ENCODE results near the gene PRKCE. TPM values are rescaled to one million over a fixed set of nuclear protein-coding genes. Genes with fewer than 3 reads are reported as not detected.

The PRKCE gene
- total and polyA plus RNA-seq, 2 of the 8 experiments (the other 6 are each of a cell fraction or from before 2014, with no cell fraction given): 0.54 to 2.1 TPM

- Histone ChIP-seq H2BK12ac (ENCODE audit: low read depth, low read length) (no peak overlapping the region), H3K9me3 (ENCODE audit: insufficient read depth in 2 of 2, low read depth in 1 of 2, low read length in 1 of 2) (no peaks in the 10 kb centered on the region), H3K27me3 (replicated peaks in 1 of 4; ENCODE audit: control insufficient read depth in 3 of 4, extremely low read depth in 1 of 4, insufficient read depth in 3 of 4, low read length in 3 of 4) (no peaks in the 10 kb centered on the region), H3K4me2 (ENCODE audit: insufficient read depth in 1 of 2, low read depth in 2 of 2, low read length in 2 of 2) (no peak overlapping the region), H3K18ac (ENCODE audit: extremely low read depth, low read length) (no peak overlapping the region), H3K23me2 (ENCODE audit: low read depth, low read length) (no peaks in the 10 kb centered on the region), H3K4ac (replicated peaks; ENCODE audit: insufficient read length, low read depth, low read length) (no peak overlapping the region), H3K4me1 (replicated peaks in 1 of 4; ENCODE audit: control insufficient read depth in 3 of 4, insufficient read depth in 4 of 4, low read length in 3 of 4) (no peaks in the 10 kb centered on the region; a peak in 1 of 7 replicates), H3K14ac (ENCODE audit: insufficient read length) (no peak overlapping the region), H4K20me1 (replicated peaks in 1 of 2; ENCODE audit: control insufficient read depth in 1 of 2, insufficient read depth in 2 of 2, low read length in 2 of 2) (no peaks in the 10 kb centered on the region), H3K36me3 (ENCODE audit: control insufficient read depth in 2 of 4, insufficient read depth in 4 of 4, low read length in 3 of 4) (no peaks in the 10 kb centered on the region), H2AK5ac (ENCODE audit: low read depth, low read length) (no peak overlapping the region), H4K91ac (replicated peaks; ENCODE audit: insufficient read length, low read length) (no peak overlapping the region), H2BK15ac (ENCODE audit: low read length) (no peak overlapping the region), H2AFZ (ENCODE audit: low read length) (no peak overlapping the region), H3K23ac (ENCODE audit: insufficient read length) (no peak overlapping the region), H2BK20ac (ENCODE audit: low read length) (no peak overlapping the region), H2BK5ac (ENCODE audit: low read depth, low read length) (no peak overlapping the region), H3K4me3 (ENCODE audit: extremely low read depth in 1 of 4, insufficient read depth in 2 of 4, low read depth in 3 of 4, low read length in 4 of 4) (no peak overlapping the region), H3K79me2 (ENCODE audit: control insufficient read depth in 1 of 2, insufficient read depth in 2 of 2, low read length in 2 of 2) (no peaks in the 10 kb centered on the region), H3K79me1 (ENCODE audit: low read depth, low read length) (no peaks in the 10 kb centered on the region), H3K9ac (replicated peaks in 1 of 4; ENCODE audit: extremely low read depth in 1 of 4, low read depth in 3 of 4, low read length in 3 of 4) (no peak overlapping the region), H2BK120ac (replicated peaks; ENCODE audit: low read depth, low read length) (no peak overlapping the region), H4K5ac (ENCODE audit: insufficient read length, low read depth, low read length) (no peak overlapping the region), H3K27ac (ENCODE audit: low read depth, low read length) (no peak overlapping the region), H4K8ac (ENCODE audit: extremely low read depth, insufficient read depth, low read length) (no peak overlapping the region), H3K56ac (replicated peaks; ENCODE audit: insufficient read length, low read depth, low read length) (no peak overlapping the region)
- ChIA-PET CTCF (ENCODE audit: partially characterized antibody) (interaction anchor here (1.2 to 1.8 kb wide), 2 partner anchors 9 to 34 kb away, joined by 3 to 4 read pairs; no protein-coding TSS in a partner anchor), POLR2A (ENCODE audit: partially characterized antibody) (no interaction called here)
- FAIRE-seq (no peak), DNase-seq (ENCODE audit: low read depth in 1 of 2, low spot score in 2 of 2) (no peak)
- TF ChIP-seq ATF3 (IDR thresholded peaks at IDR 0.05; ENCODE audit: insufficient read depth, low read depth, low read length) (no peak), CTCF (IDR thresholded peaks at IDR 0.05; ENCODE audit: control extremely low read depth in 1 of 3, insufficient read depth in 1 of 3, low read depth in 1 of 3, low read length in 3 of 3) (no peak)
- 88% methylated on average over 7 of the region's 7 CpGs; no CpG with 5 or more reads in 1 of the 2 experiments for WGBS, 2 experiments (ENCODE audit: extremely low coverage in 1 of 2, insufficient coverage in 1 of 2, insufficient read length in 1 of 2, insufficient replicate concordance in 2 of 2, low coverage in 1 of 2, low lambda C conversion rate in 2 of 2, missing lambda C conversion rate in 1 of 2)
Observed at GRCh38 chr2:45901468-45902032, 250.1 kb downstream of the PRKCE start.
